Suprapubic skin (tissue), 3 donors: ENCODE data around the gene ACBD3.

ENCODE experiments used
- EP300 ChIP-seq: sonication (generic); formaldehyde crosslinking; IDR thresholded peaks from one replicate; pipeline ENCODE4 v1.6.1; 2017; ENCODE audit warnings: antibody characterized with exemption
- POLR2A ChIP-seq, 2 donors: fragments of 450-650 bp; IDR thresholded peaks; one replicate each; pipeline ENCODE4 v1.6.1; 2017; ENCODE audit warnings: antibody characterized with exemption in 2 of 2, mild to moderate bottlenecking in 2 of 2, moderate library complexity in 2 of 2
- TF ChIP-seq, protein P1 (sequence below), 2 donors: fragments of 200-600 bp in 1 of 2; fragments of 450-650 bp in 1 of 2; sonication (generic) in 1 of 2; IDR thresholded peaks; one replicate each; pipeline ENCODE4 v1.5.1; 2016 to 2019; ENCODE audit warnings: antibody characterized with exemption in 2 of 2, mild to moderate bottlenecking in 1 of 2, moderate library complexity in 1 of 2

DNA sequence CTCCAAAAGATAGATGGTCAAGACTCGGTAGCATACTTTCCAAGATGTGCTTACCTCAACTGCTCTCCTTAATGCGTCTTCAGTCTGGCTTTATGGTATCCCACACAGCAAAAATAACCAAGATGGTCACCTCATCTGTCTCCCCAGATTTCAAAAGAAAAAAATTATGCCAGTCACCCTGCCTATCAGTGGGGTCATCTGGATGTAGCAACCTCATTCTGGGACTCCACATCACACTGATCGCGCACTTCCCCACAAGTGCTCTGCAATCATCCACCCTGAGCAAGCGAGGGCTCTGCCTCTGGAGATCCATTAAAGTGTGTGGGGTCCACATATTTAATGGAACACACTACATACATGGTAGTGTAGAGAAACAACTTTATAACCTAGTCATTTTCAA lies 42.5 kb downstream of the ACBD3 start:
- TF ChIP-seq POLR2A (IDR thresholded peaks at IDR 0.05) (no peak), EP300 (no peak)
- TF ChIP-seq, protein P1, sequence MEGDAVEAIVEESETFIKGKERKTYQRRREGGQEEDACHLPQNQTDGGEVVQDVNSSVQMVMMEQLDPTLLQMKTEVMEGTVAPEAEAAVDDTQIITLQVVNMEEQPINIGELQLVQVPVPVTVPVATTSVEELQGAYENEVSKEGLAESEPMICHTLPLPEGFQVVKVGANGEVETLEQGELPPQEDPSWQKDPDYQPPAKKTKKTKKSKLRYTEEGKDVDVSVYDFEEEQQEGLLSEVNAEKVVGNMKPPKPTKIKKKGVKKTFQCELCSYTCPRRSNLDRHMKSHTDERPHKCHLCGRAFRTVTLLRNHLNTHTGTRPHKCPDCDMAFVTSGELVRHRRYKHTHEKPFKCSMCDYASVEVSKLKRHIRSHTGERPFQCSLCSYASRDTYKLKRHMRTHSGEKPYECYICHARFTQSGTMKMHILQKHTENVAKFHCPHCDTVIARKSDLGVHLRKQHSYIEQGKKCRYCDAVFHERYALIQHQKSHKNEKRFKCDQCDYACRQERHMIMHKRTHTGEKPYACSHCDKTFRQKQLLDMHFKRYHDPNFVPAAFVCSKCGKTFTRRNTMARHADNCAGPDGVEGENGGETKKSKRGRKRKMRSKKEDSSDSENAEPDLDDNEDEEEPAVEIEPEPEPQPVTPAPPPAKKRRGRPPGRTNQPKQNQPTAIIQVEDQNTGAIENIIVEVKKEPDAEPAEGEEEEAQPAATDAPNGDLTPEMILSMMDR (IDR thresholded peaks at IDR 0.05), result no peak
